K562 (cell line): ENCODE results near the gene CNNM2.

Experiments
- ATF4 ChIP-seq: fragments of 450-650 bp; formaldehyde crosslinking; IDR thresholded peaks from 2 replicates; pipeline ENCODE4 v1.4.0; 2022; ENCODE audit warnings: mild to moderate bottlenecking, moderate library complexity
- BHLHE40 ChIP-seq: IDR thresholded peaks from 2 replicates; pipeline ENCODE4 v1.6.1; 2011; ENCODE audit warnings: low read length, improper control_type of control experiment
- CTCF ChIP-seq, 3 experiments: IDR thresholded peaks in 2 of 3; conservative IDR thresholded peaks in 1 of 3; 2 replicates each; pipeline ENCODE4 v1.5.1; 2011 to 2012; ENCODE audit warnings: low read length in 3 of 3, mild to moderate bottlenecking in 3 of 3, control low read depth in 2 of 3, improper control_type of control experiment in 1 of 3, inconsistent platforms in 1 of 3, low read depth in 1 of 3, mixed read lengths in 1 of 3, moderate library complexity in 1 of 3; ENCODE audit not compliant: insufficient read depth in 2 of 3
- DDX20 ChIP-seq: fragments of 450-650 bp; IDR thresholded peaks from 2 replicates; pipeline ENCODE4 v1.6.1; 2016; ENCODE audit warnings: missing genetic modification characterization, low read depth, mild to moderate bottlenecking, missing compliant biosample characterization, moderate library complexity
- ELF1 ChIP-seq: fragments of 200-800 bp; sonication (Bioruptor generic); IDR thresholded peaks from 2 replicates; pipeline ENCODE4 v1.6.1; 2016; ENCODE audit warnings: missing genetic modification characterization, missing compliant biosample characterization
- MTA1 ChIP-seq: fragments of 450-650 bp; IDR thresholded peaks from 2 replicates; pipeline ENCODE4 v1.6.1; 2017; ENCODE audit warnings: borderline replicate concordance
- NR3C1 ChIP-seq: sonication (generic); formaldehyde crosslinking; IDR thresholded peaks from 2 replicates; pipeline ENCODE4 v1.8.1; 2022; ENCODE audit warnings: missing genetic modification reagents
- PCBP2 ChIP-seq: fragments of 200-400 bp; formaldehyde crosslinking; IDR thresholded peaks from 2 replicates; pipeline ENCODE4 v1.6.1; 2018; ENCODE audit warnings: low read length, low read depth, mild to moderate bottlenecking, moderate library complexity; ENCODE audit not compliant: poor library complexity, severe bottlenecking
- POLR3A ChIP-seq: IDR thresholded peaks from 2 replicates; pipeline ENCODE4 v1.6.1; 2011; ENCODE audit warnings: borderline replicate concordance, mild to moderate bottlenecking, moderate library complexity; ENCODE audit not compliant: insufficient read length, insufficient read depth; ENCODE audit errors: extremely low read depth
- RBM17 ChIP-seq: fragments of 200-400 bp; formaldehyde crosslinking; IDR thresholded peaks from 2 replicates; pipeline ENCODE4 v1.6.1; 2017; ENCODE audit warnings: low read depth, mild to moderate bottlenecking, low read length, borderline replicate concordance
- REST ChIP-seq, 2 experiments: fragments of 450-650 bp; formaldehyde crosslinking in 1 of 2; IDR thresholded peaks; 2 replicates each; pipeline versions ENCODE4 v1.4.0 to v1.6.1; 2014 to 2020; ENCODE audit warnings: mild to moderate bottlenecking in 2 of 2, borderline replicate concordance in 1 of 2, low read depth in 1 of 2
- RFX5 ChIP-seq: IDR thresholded peaks from 2 replicates; pipeline ENCODE4 v1.6.1; 2011; ENCODE audit warnings: low read depth, mild to moderate bottlenecking, improper control_type of control experiment, low read length
- SIRT6 ChIP-seq: IDR thresholded peaks from one replicate; pipeline ENCODE4 v1.6.1; 2012; ENCODE audit warnings: low read depth, mild to moderate bottlenecking, control low read depth, inconsistent platforms, low read length, moderate library complexity

GRCh38 chr10:103139803-103140202 lies 221.7 kb downstream of the CNNM2 start:
- TF ChIP-seq SIRT6 (no peak), CTCF (IDR thresholded peaks at IDR 0.05 in 2 of 3, conservative IDR thresholded peaks at IDR 0.05 in 1 of 3; ENCODE audit: insufficient read depth in 2 of 3, low read depth in 1 of 3, low read length in 3 of 3) (no peak), MTA1 (no peak), POLR3A (no peak), REST (IDR thresholded peaks at IDR 0.05; ENCODE audit: borderline replicate concordance) (no peak), REST (CRISPR knock-in tag; IDR thresholded peaks at IDR 0.05; ENCODE audit: low read depth) (no peak), ATF4 (CRISPR knock-in tag) (no peak), RFX5 (no peak), DDX20 (no peak), RBM17 (no peak), BHLHE40 (no peak), NR3C1 (no peak), PCBP2 (no peak), ELF1 (tag) (no peak)
